HG02623 (cell line): ENCODE measurements around the gene MRPL44.

ENCODE experiments used
- ATAC-seq: cut with Tn5 transposase; IDR thresholded peaks from one replicate; pipeline ENCODE4 v1.9.1; 2021; ENCODE audit warnings: moderate library complexity; ENCODE audit not compliant: unreplicated experiment

MRPL44 gene

GRCh38 chr2:223969856-223970255 lies 12.6 kb downstream of the MRPL44 start:
- no peak for ATAC-seq

GRCh38 chr2:223970343-223971128 lies 13.3 kb downstream of the MRPL44 start:
- no peak for ATAC-seq

GRCh38 chr2:223971731-223972130 lies 14.5 kb downstream of the MRPL44 start:
- ATAC-seq, result no peak

- ATAC-seq, result no peak
Measured at GRCh38 chr2:223972656-223973102, 15.4 kb downstream of the MRPL44 start.

- no peak for ATAC-seq
Measured at GRCh38 chr2:223973606-223974005, 16.3 kb downstream of the MRPL44 start.

GRCh38 chr2:223976635-223977226 lies 19.5 kb downstream of the MRPL44 start:
- ATAC-seq, result no peak

- no peak for ATAC-seq
Measured at GRCh38 chr2:223978451-223978850, 21.2 kb downstream of the MRPL44 start.

GRCh38 chr2:223979730-223980396 lies 22.6 kb downstream of the MRPL44 start:
- no peak for ATAC-seq

- ATAC-seq, result no peak
Measured at GRCh38 chr2:223980397-223980735, 23.1 kb downstream of the MRPL44 start.

GRCh38 chr2:223980803-223981202 lies 23.5 kb downstream of the MRPL44 start:
- ATAC-seq, result no peak

GRCh38 chr2:223981241-223981640 lies 24.0 kb downstream of the MRPL44 start:
- no peak for ATAC-seq

- ATAC-seq, result no peak
Measured at GRCh38 chr2:223989206-223989855, 32.1 kb downstream of the MRPL44 start.

GRCh38 chr2:223989856-223990232 lies 32.6 kb downstream of the MRPL44 start:
- ATAC-seq, result no peak

- no peak for ATAC-seq
Measured at GRCh38 chr2:223991611-223992010, 34.3 kb downstream of the MRPL44 start.

- peak; percentile 60 for ATAC-seq
Measured at GRCh38 chr2:223993634-223994232, 36.5 kb downstream of the MRPL44 start.

GRCh38 chr2:223994562-223995162 lies 37.4 kb downstream of the MRPL44 start:
- ATAC-seq, result no peak

GRCh38 chr2:223995569-223995968 lies 38.3 kb downstream of the MRPL44 start:
- ATAC-seq, result no peak

- ATAC-seq, result no peak
Measured at GRCh38 chr2:223996391-223996790, 39.1 kb downstream of the MRPL44 start.

GRCh38 chr2:223997938-223998337 lies 40.7 kb downstream of the MRPL44 start:
- no peak for ATAC-seq

- ATAC-seq, result no peak
Measured at GRCh38 chr2:223998948-223999347, 41.7 kb downstream of the MRPL44 start.

- ATAC-seq, result no peak
Measured at GRCh38 chr2:223999862-224000261, 42.6 kb downstream of the MRPL44 start.
